ENCODE data around the gene IRF2BP2.

GRCh38 chr1:234617131-234617985 lies 7.4 kb upstream of the IRF2BP2 start:
- TF ChIP-seq CTCF (IDR thresholded peaks at IDR 0.05): peak in 2 of 5 experiments; percentile 31 to 34
- TF ChIP-seq POLR2A (IDR thresholded peaks at IDR 0.05): no peak

Measured in tibial nerve (tissue), 3 donors.